DMS79 (cell line): ENCODE measurements around the gene XPO5.
"Not testable (repeated sequence)": the region's sequence is repeated elsewhere in the genome, so short reads cannot be mapped to it uniquely, and the experiment has no call there.

Experiments
- DNase-seq: peaks from one replicate; lab custom pipeline; 2025; lab: John Stamatoyannopoulos, UW

The XPO5 gene

DNA sequence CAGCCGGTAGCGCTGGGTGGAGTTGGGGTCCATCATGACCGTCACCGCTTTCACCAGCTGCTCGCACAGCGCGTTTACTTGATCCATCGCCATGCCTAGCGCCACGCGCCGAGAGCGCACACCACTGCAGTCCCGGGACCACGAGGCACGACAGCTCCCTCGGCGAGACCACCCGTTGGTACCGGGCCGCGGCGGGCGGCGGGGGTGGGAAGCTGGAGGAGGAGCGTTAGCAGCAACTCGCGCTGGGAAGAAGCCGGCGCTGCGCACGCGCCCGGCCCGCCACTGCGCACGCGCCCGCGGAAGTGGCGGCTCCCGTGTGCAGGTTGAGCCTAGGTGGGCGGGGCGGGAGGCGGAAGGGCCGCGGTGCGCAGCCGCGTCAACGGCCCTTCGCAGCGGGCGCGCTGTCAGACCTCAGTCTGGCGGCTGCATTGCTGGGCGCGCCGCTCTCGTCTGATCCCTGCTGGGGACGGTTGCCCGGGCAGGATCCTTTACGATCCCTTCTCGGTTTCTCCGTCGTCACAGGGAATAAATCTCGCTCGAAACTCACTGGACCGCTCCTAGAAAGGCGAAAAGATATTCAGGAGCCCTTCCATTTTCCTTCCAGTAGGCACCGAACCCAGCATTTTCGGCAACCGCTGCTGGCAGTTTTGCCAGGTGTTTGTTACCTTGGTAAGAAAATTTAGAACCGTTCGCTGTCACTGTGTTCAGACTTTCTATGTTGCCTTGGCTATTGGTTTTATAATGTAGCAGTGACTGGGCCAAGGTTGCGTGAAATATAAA lies at the start of gene XPO5, which contains the start of gene POLH:
Gene XPO5 (minus strand): TSS at position 267 of the 780 bp plus-strand sequence. CDS start 174 bp downstream, at position 93.
Gene POLH (plus strand): TSS at position 414 of the 780 bp plus-strand sequence. CDS start 6,135 bp downstream, outside the sequence.
- DNase-seq: peak; percentile 79

DNA sequence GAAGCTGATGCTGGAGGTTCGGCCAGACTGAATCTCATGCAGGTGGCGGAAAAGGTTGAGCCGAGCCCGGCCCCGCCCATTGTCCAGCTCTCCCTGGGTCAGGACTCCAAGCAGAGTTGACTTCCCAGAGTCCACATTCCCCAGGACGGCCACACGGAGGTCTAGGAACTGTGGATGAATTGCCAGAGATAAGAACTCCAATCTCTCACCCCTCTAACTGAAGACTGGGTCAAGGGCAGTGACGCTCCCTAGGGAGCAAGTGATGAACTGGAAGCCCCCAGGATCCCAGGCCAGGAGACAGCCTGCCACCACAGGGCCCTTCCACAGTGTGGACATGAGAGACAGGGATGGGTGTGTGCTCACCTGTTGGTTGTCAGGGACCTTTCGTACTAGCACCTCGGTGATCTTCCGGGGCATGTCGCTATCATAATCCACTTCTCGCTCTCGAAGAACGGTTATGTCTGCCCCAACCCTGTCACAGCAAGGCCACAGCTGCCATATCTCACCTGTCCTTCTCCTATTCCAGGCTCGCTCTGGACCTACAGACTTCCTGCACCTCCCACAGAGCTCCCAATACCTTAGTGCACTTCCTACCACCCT lies 49.7 kb upstream of the XPO5 start:
- no peak for DNase-seq

DNA sequence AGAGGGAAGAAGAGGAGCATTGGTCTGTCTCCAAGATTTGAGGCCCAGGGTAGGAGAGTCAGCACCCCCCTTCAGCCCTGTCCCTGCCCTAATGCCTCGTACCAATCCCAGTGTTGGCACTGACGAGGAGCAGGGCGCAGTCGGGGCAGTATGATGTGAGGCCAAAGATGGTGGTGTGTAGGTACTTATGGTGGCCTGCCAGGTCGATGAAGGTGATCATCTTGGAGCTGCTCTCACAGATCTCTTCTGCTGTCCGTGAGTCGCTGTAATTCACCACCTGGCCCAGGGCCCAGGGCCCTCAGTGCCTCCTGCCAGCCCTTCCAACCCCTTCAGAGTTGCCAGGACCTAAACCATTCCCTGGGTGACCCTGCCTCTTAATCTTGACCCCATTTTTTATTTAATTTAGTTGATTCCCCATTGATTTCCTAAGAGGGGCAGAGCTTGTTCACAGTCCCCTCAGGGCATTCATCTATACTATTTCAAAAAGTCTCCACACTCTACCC lies 49.0 kb upstream of the XPO5 start:
- DNase-seq: no peak

DNA sequence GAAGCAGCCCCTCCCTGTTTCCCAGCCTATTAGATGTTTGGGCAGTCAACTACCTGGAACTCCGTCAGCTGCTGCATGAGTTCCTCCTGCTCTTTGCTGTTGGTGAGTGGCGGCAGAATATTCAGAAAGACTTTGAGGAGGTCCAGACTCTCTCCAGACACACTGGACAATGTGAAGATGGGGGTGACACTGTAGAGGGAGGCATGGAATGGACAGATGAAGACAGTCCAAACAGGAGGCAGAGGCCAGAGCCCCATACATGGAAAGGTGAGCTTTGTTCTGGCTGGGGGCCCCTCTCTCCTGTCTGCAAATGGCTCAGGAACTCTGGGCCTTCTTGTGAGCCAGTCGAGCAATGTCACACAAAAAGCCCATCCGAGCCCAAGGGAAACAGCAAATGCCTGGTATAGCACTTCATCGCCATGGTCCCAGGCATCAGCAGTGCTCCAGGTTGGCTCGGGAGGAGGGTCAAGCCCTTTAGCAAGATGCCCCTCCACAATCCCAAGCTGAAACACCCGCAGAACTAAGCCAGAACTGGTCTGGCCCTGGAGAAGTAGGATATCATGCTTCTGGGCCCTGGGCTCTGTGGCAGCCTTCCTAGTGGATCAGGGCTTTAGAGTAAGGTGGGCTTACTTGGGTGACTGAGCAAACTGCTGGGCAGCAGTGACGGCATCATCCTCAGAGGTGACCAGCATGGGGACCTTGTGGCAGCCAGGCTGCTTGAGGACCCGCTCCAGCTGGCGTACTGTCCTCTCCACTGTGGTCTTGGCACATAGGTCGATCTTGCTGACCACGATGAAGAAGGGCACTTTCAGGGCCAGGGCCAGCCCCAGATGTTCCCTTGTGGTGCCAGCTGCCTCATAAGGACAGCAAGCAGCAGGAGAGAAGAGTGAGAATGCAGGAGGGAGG lies 48.3 kb upstream of the XPO5 start:
- no peak for DNase-seq

DNA sequence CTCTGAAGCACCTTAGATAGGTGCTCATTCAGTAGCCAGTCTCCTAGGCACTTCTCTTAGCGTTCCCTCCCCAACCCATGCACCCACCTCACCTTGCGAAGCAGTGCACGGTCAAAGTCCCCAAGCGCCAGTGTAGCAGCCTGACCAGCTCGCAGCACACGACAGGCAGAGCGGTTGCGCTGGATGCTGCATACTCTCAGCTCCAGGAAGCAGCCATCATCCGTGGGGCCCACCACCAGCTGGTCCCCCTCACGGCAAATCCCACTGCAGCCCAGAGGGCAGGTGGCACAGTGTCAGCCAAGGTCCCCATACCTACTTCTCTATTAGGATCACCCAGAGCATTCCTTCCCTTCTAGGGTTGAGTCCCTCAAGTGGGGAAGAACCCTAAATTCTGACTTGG lies 46.7 kb upstream of the XPO5 start:
- DNase-seq: no peak

DNA sequence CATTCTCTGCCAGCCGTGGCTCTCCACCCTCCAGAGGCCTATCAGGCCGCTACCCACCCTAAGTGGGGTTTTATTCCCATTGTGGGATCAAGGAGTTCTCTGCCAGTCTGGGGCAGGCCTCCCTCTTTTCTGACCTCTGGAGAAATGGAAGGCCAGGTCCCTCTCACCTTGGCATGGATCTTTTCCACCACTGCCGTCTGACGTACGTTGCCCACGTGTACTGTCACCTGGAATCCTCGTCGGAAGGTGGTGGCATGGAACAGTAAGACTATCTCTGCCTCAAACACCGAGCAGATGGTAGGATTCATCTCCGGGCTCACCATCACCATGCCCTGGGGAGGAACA lies 46.0 kb upstream of the XPO5 start:
- no peak for DNase-seq

DNA sequence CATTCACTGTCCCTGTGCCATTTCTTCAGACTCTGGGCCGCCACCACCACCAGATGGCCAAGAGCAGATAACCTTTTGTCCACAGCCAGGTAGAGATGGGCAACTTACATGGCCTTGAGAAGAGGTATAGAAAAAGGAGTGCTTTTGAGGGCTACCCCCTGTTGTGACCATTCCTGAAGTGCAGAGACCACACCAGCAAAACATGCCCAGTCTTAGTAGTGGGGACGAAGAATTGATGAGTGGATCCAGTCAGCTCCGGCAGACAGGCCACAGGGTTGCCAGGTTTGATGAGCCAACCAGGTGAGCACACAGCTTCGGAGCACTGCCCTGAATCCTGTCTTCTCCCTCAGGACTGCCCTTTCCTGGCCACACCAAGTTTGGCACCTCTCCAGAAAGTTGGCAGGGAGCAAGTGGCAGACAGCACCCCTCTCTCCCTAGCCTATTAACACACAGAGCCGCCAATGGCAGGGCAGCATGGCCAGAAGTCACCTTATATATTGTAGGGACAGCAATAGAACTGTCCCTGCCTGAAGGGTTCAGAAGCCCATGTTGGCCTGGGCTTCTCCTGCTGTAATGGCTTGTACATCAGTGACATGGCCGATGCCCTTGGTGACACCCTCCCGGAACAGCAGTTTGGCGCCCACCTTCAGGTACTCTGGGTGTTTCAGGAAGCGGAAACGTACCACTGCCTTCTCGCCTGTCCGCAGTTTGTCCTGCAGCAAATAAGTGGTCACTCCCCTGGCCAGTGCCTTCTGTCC lies 45.4 kb upstream of the XPO5 start:
- DNase-seq: no peak

DNA sequence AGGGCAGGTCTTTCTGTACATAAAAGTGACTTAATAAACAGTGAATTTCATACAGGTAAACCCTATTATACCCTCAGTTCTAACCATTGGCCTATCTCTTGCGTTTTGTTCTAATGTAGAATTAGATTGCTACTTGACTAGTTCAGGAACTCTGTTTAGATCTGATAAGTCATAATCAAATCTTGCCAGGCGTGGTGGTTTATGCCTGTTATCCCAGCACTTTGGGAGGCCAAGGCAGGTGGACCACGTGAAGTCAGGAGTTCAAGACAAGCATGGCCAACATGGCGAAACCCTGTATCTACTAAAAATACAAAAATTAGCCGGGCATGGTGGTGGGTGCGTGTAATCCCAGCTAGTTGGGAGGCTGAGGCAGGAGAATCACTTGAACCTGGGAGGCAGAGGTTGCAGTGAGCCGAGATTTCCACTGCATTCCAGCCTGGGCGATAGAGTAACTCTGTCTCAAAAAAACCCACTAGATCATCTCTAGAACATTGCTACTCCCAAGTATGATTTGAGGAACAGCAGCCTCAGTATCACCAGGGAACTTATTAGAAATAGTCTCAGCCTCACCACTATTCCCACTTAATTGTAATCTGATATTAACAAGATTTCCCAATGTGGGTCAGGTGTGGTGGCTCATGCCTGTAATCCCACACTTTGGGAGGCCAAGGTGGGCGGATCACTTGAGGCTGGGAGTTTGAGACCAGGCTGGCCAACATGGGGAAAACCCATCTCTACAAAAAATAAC lies 41.1 kb upstream of the XPO5 start:
- DNase-seq: no peak

DNA sequence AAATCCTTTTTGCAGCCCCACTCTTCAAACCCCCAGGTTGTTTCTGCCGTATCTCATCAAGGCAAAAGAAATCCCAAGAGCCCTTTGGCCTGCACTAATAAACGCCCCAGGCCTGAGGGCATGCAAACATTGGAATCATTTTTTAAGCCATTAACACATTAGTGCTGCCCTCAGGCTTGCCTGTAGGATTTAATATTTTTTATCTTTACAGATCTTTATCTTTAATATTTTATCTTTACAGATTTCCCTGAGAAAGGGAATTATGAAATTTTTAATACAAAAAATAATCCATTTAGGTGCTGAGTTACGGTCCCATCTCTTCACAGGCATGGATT lies 38.5 kb upstream of the XPO5 start:
- no peak for DNase-seq

DNA sequence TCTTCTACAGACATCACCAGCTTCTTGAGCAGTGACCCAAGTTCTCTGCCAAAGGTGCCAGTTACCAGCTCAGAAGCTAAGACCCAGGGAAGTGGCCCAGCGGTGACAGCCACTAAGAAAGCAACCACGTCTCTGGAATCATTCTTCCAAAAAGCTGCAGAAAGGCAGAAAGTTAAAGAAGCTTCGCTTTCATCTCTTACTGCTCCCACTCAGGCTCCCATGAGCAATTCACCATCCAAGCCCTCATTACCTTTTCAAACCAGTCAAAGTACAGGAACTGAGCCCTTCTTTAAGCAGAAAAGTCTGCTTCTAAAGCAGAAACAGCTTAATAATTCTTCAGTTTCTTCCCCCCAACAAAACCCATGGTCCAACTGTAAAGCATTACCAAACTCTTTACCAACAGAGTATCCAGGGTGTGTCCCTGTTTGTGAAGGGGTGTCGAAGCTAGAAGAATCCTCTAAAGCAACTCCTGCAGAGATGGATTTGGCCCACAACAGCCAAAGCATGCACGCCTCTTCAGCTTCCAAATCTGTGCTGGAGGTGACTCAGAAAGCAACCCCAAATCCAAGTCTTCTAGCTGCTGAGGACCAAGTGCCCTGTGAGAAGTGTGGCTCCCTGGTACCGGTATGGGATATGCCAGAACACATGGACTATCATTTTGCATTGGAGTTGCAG lies 38.0 kb upstream of the XPO5 start:
- DNase-seq: no peak

DNA sequence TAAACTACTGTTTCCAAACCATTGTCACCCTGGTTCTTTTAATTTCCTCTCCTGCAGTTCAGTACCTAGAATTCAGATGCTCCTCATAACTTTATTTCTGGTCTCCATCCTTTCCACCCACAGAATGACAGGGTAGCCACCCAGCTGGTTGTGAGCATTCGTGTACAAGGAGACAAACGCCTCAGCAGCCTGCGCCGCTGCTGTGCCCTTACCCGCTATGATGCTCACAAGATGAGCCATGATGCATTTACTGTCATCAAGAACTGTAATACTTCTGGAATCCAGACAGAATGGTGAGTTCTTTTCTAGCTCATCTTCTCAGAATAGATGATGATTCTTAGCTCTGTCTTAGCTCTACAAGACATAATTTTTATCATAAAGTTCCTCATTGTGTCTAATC lies 34.6 kb upstream of the XPO5 start:
- DNase-seq: no peak

DNA sequence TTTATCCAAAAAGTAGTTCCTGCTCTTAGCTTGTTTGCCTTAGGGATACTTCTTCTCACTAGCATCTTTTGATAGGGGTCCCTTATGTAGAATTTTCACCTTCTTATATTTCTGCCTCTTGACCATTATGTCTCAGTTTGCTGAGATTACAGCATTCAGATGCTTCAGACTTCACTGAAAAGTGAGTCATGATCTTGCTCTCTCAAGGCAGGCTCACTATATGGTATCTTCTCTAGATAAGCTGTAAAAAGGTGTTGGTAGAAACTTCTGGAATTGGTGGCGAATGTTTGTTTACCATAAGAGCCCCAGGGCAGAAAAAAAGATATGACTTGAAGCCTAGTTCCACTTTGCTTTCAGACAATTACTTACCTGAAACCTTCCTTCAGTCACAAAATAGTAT lies 33.6 kb upstream of the XPO5 start:
- no peak for DNase-seq

DNA sequence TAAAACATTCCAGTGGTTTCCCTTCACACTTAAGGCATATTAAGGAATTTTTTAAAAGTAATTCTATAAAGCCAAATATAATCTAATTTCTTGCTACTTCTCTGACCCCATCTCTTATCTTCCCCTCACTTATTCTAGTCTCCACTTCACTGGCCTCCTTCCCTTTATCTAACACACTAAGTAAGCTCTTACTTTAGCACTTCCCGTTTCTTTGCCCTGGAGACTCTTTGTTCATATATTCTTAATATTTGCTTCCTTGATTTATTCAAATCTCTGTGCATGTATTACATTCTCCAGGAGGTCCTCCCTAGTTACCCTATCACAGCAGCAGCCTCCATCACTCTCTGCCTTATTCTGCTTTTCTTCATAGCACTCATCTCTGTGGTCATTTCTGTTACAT lies 33.0 kb upstream of the XPO5 start:
- DNase-seq: no peak

DNA sequence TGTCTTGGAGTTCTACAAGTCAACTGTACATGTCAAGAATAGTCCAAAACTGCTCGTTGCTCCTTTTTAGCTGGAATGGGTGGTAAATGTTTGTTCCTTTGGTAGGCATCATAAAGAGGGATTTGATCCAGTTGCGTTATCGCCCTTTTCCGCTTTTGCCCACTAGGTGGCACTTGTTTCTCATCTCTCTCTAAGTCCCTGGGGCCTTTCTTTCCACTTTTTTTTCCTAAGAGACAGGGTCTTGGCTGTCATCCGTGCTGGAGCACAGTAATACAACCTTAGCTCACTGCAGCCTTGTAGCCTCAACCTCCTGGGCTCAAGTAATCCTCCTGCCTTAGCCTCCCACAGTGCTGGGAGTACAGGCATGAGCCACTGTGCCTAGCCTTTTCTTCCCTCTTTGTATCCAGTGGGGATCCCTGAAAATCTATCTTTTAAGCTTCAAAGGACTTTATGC lies 32.5 kb upstream of the XPO5 start:
- DNase-seq: peak; percentile 53

DNA sequence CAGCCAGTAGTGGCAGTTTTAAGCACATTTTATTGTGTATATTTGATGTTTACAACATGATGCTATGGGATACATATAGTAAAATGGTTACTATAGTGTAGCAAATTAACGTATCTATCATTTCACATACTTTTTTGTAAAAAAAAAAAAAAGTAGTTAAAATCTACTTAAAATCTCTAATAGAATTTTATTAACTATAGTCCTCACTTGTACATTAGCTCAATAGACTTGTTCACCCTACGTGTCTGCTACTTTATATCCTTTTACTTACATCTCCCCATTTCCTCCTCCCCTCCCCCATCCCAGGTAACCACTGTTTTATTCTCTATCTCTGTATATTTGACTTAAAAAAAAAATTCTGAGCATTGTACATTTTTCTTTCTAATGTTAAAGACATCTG lies 30.2 kb upstream of the XPO5 start:
- no peak for DNase-seq

DNA sequence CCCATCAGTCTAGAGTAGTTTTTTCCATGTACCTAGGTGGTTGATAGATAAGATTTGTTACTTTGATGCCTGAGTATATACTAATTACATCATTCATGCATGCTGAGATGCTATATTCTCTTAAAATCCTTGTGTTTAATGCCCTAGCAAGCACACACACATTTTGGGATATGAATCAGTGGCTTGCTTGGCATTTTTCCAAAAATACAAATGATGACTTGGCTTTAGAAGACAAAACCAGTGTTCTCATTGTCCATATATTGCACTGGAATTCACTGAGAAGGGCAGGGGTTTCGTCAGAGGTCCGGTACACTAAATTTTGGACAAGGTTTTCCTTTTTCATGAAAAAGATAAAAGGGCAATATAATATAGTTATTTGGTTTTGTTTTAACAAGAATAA lies 28.3 kb upstream of the XPO5 start:
- DNase-seq: no peak

DNA sequence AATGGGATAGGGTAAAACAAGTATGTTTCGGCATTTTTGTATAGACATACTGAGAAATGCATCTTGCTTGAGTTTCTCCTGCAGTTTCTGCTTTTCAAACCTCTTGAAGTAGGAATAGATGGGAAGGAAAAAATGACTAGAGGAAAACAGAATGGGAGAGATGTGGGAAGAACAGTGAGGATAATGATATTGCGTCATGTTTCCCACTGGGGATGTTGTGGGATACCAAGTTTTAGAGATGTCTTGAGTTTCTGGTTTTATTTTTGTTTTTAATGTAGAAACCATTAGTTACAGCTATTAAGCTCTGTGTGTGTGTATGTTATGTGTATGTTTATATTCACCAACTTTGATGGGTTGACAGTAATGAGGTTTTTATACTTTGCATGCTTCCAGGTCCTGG lies 24.8 kb upstream of the XPO5 start:
- no peak for DNase-seq

DNA sequence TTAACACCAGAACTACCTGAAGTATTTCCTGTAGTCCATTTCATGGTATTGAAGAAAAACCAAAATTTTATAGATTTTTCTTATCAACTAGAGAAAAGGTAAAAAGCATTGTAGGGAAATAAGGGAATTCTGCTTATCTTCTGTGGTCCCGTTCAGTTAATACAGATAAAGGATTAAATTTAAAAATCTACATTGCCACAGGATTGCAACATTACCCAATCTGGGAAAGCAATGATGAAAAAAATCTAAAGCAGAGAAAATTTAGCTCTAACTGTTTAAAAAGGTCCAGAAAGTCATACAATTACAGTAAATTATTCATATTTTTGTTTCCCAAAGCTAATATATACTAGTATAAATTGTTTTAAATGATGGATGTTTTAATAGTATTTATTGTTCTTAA lies 18.1 kb upstream of the XPO5 start:
- DNase-seq: no peak

DNA sequence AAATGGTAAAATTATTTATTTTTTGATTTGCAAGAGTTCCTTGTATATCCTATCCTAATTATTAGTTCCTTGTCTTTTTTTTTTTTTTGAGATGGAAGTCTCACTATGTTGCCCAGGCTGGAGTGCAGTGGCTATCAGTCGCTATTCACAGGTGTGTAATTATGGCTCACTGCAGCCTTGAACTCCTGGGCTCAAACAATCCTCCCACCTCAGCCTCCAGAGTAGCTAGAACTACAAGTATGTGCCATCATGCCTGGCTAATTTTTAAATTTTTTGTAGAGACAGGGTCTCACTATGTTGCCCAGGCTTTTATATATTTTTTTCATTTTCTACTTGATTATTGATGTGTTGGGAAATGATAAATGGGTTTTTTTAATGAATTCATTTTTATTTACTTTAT lies 13.7 kb upstream of the XPO5 start:
- DNase-seq: not testable (repeated sequence)

DNA sequence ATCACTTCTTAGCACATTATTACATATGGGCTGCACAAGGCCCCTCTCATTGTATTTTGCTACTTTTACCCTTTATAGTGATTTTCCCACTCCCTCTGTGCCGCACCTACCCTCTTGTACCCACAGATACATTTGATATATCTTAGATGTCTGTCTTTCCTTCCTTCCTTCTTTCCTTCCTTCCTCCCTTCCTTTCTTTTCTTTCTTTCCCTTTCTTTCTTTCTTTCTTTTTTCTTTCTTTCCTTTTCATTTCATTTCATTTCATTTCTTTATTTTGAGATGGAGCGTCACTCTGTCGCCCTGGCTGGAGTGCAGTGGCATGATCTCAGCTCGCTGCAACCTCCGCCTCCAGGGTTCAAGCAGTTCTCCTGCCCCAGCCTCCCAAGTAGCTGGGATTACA lies 12.4 kb upstream of the XPO5 start:
- DNase-seq: no peak
